Activated CD4-positive, alpha-beta T cell treated with anti-CD3 and anti-CD28 coated beads for 36 hours (primary cell): Measurements from ENCODE around the gene SIRT1. TPM values are rescaled to one million over a fixed set of nuclear protein-coding genes. Genes with fewer than 3 reads are reported as not detected.

Experiments used
- ATAC-seq: fragments of 200-7000 bp; cut with Tn5 transposase; one replicate; pipeline ENCODE4 v1.10.0; 2021; ENCODE audit warnings: mild to moderate bottlenecking, moderate library complexity
- CTCF ChIA-PET: fragments of 350-600 bp; sonication (Branson Sonifier 250); formaldehyde crosslinking; loops from one replicate; lab custom pipeline; 2021; ENCODE audit warnings: antibody characterized with exemption; lab: Charles Lee
- POLR2A ChIA-PET: fragments of 350-600 bp; sonication (Branson Sonifier 250); formaldehyde crosslinking; loops from one replicate; lab custom pipeline; 2021; ENCODE audit warnings: antibody characterized with exemption, inconsistent platforms; lab: Charles Lee
- DNase-seq: peaks from one replicate; pipeline ENCODE4 v3.0.0-alpha.2; 2020
- H3K27ac Mint-ChIP-seq: one replicate; pipeline ENCODE4 v1.8.0; 2021; ENCODE audit warnings: mixed read lengths
- H3K27me3 Mint-ChIP-seq: one replicate; pipeline ENCODE4 v1.8.0; 2021; ENCODE audit warnings: mixed read lengths
- H3K36me3 Mint-ChIP-seq: one replicate; pipeline ENCODE4 v1.8.0; 2021; ENCODE audit warnings: low read depth, mixed read lengths
- H3K4me1 Mint-ChIP-seq: one replicate; pipeline ENCODE4 v1.8.0; 2021; ENCODE audit warnings: mixed read lengths
- H3K4me3 Mint-ChIP-seq: one replicate; pipeline ENCODE4 v1.8.0; 2021; ENCODE audit warnings: mild to moderate bottlenecking, moderate library complexity, mixed read lengths
- H3K9me3 Mint-ChIP-seq: one replicate; pipeline ENCODE4 v1.8.0; 2021; ENCODE audit warnings: low read depth, mixed read lengths
- intact Hi-C, 2 experiments: fragments of 100-400 bp; cut with DNase I in 1 of 2; cut with micrococcal nuclease in 1 of 2; formaldehyde crosslinking; loops; one replicate each; pipeline versions ENCODE4 v1.14.2 to v1.15.1; 2022 to 2024; cut with DNase I, micrococcal nuclease
- total RNA-seq, 2 experiments: library from RNA; stranded (reverse); gene quantifications; one replicate each; pipeline ENCODE4 v1.2.3, GENCODE V29; 2021

SIRT1 gene
- total RNA-seq, 2 experiments from 2014 or later: 19.6 to 23.5 TPM

- no peaks in the 10 kb centered on the region for H3K9me3 Mint-ChIP-seq
- peaks cover 16% of the 10 kb centered on the region for H3K4me1 Mint-ChIP-seq
- CTCF ChIA-PET: interaction anchor here (0.7 to 1.5 kb wide), 5 partner anchors 13 to 361 kb away, joined by 3 to 6 read pairs (median 3); partner anchors contain the start of gene DNAJC12
- H3K4me3 Mint-ChIP-seq: no peak overlapping the region
- intact Hi-C loops: loop anchor here (2.0 to 10.0 kb wide), 2 partner anchors 60 to 1054 kb away; partner anchors contain the start of gene DDX50 (in 1 of the 2)
- DNase-seq (no peak), ATAC-seq (no peak)
- H3K27me3 Mint-ChIP-seq: no peaks in the 10 kb centered on the region
- peak overlapping the region; percentile 38 for H3K27ac Mint-ChIP-seq
- POLR2A ChIA-PET: no interaction called here
- H3K36me3 Mint-ChIP-seq: peaks cover 3% of the 10 kb centered on the region
These were observed 33.3 kb upstream of the SIRT1 start for GRCh38 chr10:67851186-67851585.

GRCh38 chr10:67852761-67853160 is 31.7 kb upstream of the SIRT1 start:
- Mint-ChIP-seq H3K27ac (no peak overlapping the region), H3K36me3 (peaks cover 3% of the 10 kb centered on the region), H3K4me3 (no peak overlapping the region), H3K4me1 (peaks cover 16% of the 10 kb centered on the region), H3K27me3 (no peaks in the 10 kb centered on the region), H3K9me3 (no peaks in the 10 kb centered on the region)
- ChIA-PET POLR2A (no interaction called here), CTCF (interaction anchor here (1.2 kb wide), 1 partner anchor 65 kb away, joined by 3 read pairs; no protein-coding TSS in a partner anchor)
- intact Hi-C loops: loop anchor here in 1 of 2 experiments (10.0 kb wide), 1 partner anchor 1052 kb away; the partner anchor contains the start of gene DDX50
- ATAC-seq: no peak
- no peak for DNase-seq

- ChIA-PET CTCF (interaction anchor here (0.6 to 4.1 kb wide), 4 partner anchors 42 to 433 kb away, joined by 3 to 94 read pairs (median 4); no protein-coding TSS in a partner anchor), POLR2A (no interaction called here)
- no peak overlapping the region for H3K4me3 Mint-ChIP-seq
- H3K27me3 Mint-ChIP-seq: no peaks in the 10 kb centered on the region
- intact Hi-C loops: loop anchor here in 1 of 2 experiments (10.0 kb wide), 1 partner anchor 1051 kb away; the partner anchor contains the start of gene DDX50
- peaks cover 16% of the 10 kb centered on the region for H3K4me1 Mint-ChIP-seq
- ATAC-seq (no peak), DNase-seq (no peak)
- no peak overlapping the region for H3K27ac Mint-ChIP-seq
- no peaks in the 10 kb centered on the region for H3K9me3 Mint-ChIP-seq
- peaks cover 3% of the 10 kb centered on the region for H3K36me3 Mint-ChIP-seq
These were observed 30.9 kb upstream of the SIRT1 start for GRCh38 chr10:67853512-67853911.

- ATAC-seq (no peak), DNase-seq (no peak)
- Mint-ChIP-seq H3K4me1 (peaks cover 4% of the 10 kb centered on the region), H3K4me3 (no peak overlapping the region), H3K27ac (no peak overlapping the region), H3K27me3 (no peaks in the 10 kb centered on the region), H3K36me3 (no peaks in the 10 kb centered on the region), H3K9me3 (no peaks in the 10 kb centered on the region)
- intact Hi-C loops: loop anchor here (5.0 to 10.0 kb wide), 2 partner anchors 348 to 1046 kb away; partner anchors contain the start of gene DDX50 (in 1 of the 2)
- POLR2A ChIA-PET: no interaction called here
- CTCF ChIA-PET: interaction anchor here (0.8 to 0.9 kb wide), 2 partner anchors 9 to 71 kb away, joined by 3 read pairs; no protein-coding TSS in a partner anchor
These were observed 25.5 kb upstream of the SIRT1 start for GRCh38 chr10:67858971-67859370.

GRCh38 chr10:67861750-67862432 is 22.6 kb upstream of the SIRT1 start:
- Mint-ChIP-seq H3K4me3 (no peak overlapping the region), H3K27me3 (no peaks in the 10 kb centered on the region), H3K9me3 (no peaks in the 10 kb centered on the region), H3K4me1 (no peaks in the 10 kb centered on the region), H3K36me3 (no peaks in the 10 kb centered on the region), H3K27ac (no peak overlapping the region)
- no peak for ATAC-seq
- DNase-seq: no peak
- CTCF ChIA-PET: interaction anchor here (0.5 to 2.0 kb wide), 3 partner anchors 131 to 798 kb away, joined by 3 to 11 read pairs (median 4); no protein-coding TSS in a partner anchor
- intact Hi-C loops: no loop called here
- POLR2A ChIA-PET: interaction anchor here (0.6 kb wide), 1 partner anchor 68 kb away, joined by 3 read pairs; no protein-coding TSS in a partner anchor

GRCh38 chr10:67863094-67863493 is 21.4 kb upstream of the SIRT1 start:
- ChIA-PET CTCF (interaction anchor here (2.0 kb wide), 1 partner anchor 292 kb away, joined by 11 read pairs; no protein-coding TSS in a partner anchor), POLR2A (no interaction called here)
- Mint-ChIP-seq H3K4me3 (no peak overlapping the region), H3K27me3 (no peaks in the 10 kb centered on the region), H3K4me1 (no peaks in the 10 kb centered on the region), H3K27ac (no peak overlapping the region), H3K36me3 (no peaks in the 10 kb centered on the region), H3K9me3 (no peaks in the 10 kb centered on the region)
- intact Hi-C loops: no loop called here
- ATAC-seq: no peak
- DNase-seq: no peak

- ChIA-PET CTCF (interaction anchor here (0.5 to 2.1 kb wide), 2 partner anchors 9 to 19 kb away, joined by 4 to 7 read pairs; no protein-coding TSS in a partner anchor), POLR2A (no interaction called here)
- Mint-ChIP-seq H3K27ac (no peak overlapping the region), H3K9me3 (no peaks in the 10 kb centered on the region), H3K36me3 (no peaks in the 10 kb centered on the region), H3K27me3 (no peaks in the 10 kb centered on the region), H3K4me3 (no peak overlapping the region), H3K4me1 (no peaks in the 10 kb centered on the region)
- ATAC-seq (no peak), DNase-seq (no peak)
- intact Hi-C loops: no loop called here
These were observed 19.7 kb upstream of the SIRT1 start for GRCh38 chr10:67864607-67865371.

GRCh38 chr10:67868132-67868531 is 16.3 kb upstream of the SIRT1 start:
- ATAC-seq: no peak
- intact Hi-C loops: no loop called here
- H3K27ac Mint-ChIP-seq: no peak overlapping the region
- no peaks in the 10 kb centered on the region for H3K36me3 Mint-ChIP-seq
- ChIA-PET POLR2A (no interaction called here), CTCF (interaction anchor here (1.1 to 4.3 kb wide), 3 partner anchors 13 to 288 kb away, joined by 3 to 17 read pairs (median 5); no protein-coding TSS in a partner anchor)
- H3K27me3 Mint-ChIP-seq: no peaks in the 10 kb centered on the region
- H3K9me3 Mint-ChIP-seq: no peaks in the 10 kb centered on the region
- DNase-seq: no peak
- no peak overlapping the region for H3K4me3 Mint-ChIP-seq
- no peaks in the 10 kb centered on the region for H3K4me1 Mint-ChIP-seq

GRCh38 chr10:67869996-67870395 is 14.5 kb upstream of the SIRT1 start:
- CTCF ChIA-PET: interaction anchor here (0.7 to 4.3 kb wide), 2 partner anchors 15 to 750 kb away, joined by 4 to 17 read pairs; no protein-coding TSS in a partner anchor
- H3K9me3 Mint-ChIP-seq: no peaks in the 10 kb centered on the region
- intact Hi-C loops: no loop called here

GRCh38 chr10:67875340-67876238 is 8.9 kb upstream of the SIRT1 start:
- ATAC-seq (no peak), DNase-seq (no peak)
- intact Hi-C loops: no loop called here
- Mint-ChIP-seq H3K4me1 (no peaks in the 10 kb centered on the region), H3K27me3 (no peaks in the 10 kb centered on the region), H3K4me3 (no peak overlapping the region), H3K27ac (no peak overlapping the region), H3K36me3 (no peaks in the 10 kb centered on the region), H3K9me3 (no peaks in the 10 kb centered on the region)
- ChIA-PET POLR2A (no interaction called here), CTCF (no interaction called here)

More at GRCh38 chr10:67869996-67870395, 14.5 kb upstream of the SIRT1 start:
- ATAC-seq (no peak), DNase-seq (no peak)
- H3K4me1 Mint-ChIP-seq: no peaks in the 10 kb centered on the region
- H3K27me3 Mint-ChIP-seq: no peaks in the 10 kb centered on the region
- no peak overlapping the region for H3K27ac Mint-ChIP-seq
- H3K4me3 Mint-ChIP-seq: no peak overlapping the region
- H3K36me3 Mint-ChIP-seq: no peaks in the 10 kb centered on the region
- POLR2A ChIA-PET: no interaction called here
